ENCODE data around the gene TMEM250.

DNA sequence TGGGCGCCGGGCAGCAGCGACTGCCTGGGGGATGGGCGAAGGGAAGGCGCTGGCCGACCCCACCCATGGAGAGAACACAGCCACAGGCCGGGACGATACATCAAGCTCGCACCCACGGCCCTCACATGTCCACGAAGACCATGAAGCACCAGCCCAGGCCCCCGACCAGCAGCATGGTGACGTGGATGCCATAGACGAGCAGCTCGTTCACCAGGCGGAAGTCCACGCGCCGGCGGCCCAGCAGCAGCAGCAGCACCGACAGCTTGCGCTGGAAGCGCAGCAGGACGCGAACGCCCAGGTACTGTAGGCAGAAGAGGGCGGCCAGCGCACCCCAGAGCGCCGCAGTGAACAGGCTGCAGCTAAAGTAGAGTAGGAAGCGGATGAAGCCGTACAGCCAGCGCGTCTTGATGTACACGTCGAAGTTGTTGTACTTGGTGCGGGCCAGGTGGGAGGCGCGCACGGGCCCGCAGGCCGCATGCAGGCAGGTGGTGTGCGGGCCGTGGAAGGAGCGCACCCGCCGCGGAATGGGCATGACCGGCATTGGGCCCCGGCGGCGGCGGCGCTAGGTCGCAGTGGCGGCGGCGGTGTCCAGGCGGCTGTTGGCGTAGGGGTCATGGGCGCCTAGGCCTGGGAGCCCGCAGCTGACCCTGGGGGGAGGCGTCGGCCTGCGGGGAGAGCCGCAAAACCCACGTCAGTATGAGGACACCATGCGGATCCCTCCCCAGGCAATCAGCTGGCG lies 2.1 kb downstream of the TMEM250 start:
- TF ChIP-seq POLR2A (IDR thresholded peaks at IDR 0.05; ENCODE audit: borderline replicate concordance, extremely low read depth, insufficient read depth, insufficient read length) = no peak
- TF ChIP-seq MAX (IDR thresholded peaks at IDR 0.05) = no peak
- TF ChIP-seq, protein P1, sequence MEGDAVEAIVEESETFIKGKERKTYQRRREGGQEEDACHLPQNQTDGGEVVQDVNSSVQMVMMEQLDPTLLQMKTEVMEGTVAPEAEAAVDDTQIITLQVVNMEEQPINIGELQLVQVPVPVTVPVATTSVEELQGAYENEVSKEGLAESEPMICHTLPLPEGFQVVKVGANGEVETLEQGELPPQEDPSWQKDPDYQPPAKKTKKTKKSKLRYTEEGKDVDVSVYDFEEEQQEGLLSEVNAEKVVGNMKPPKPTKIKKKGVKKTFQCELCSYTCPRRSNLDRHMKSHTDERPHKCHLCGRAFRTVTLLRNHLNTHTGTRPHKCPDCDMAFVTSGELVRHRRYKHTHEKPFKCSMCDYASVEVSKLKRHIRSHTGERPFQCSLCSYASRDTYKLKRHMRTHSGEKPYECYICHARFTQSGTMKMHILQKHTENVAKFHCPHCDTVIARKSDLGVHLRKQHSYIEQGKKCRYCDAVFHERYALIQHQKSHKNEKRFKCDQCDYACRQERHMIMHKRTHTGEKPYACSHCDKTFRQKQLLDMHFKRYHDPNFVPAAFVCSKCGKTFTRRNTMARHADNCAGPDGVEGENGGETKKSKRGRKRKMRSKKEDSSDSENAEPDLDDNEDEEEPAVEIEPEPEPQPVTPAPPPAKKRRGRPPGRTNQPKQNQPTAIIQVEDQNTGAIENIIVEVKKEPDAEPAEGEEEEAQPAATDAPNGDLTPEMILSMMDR (IDR thresholded peaks at IDR 0.05 in 2 of 3, conservative IDR thresholded peaks at IDR 0.05 in 1 of 3; ENCODE audit: borderline replicate concordance in 1 of 3, insufficient read depth in 1 of 3, low read depth in 2 of 3, low read length in 2 of 3) = no peak
- no peak for TF ChIP-seq SP1 (IDR thresholded peaks at IDR 0.05; ENCODE audit: low read depth)
- TF ChIP-seq TCF7L2 (IDR thresholded peaks at IDR 0.05; ENCODE audit: borderline replicate concordance, extremely low read depth, insufficient read depth, insufficient read length) = no peak
- TF ChIP-seq EZH2 (IDR thresholded peaks at IDR 0.05) = no peak
- no peak for TF ChIP-seq EGR1 (IDR thresholded peaks at IDR 0.05; ENCODE audit: low read depth)
- TF ChIP-seq RAD21 (IDR thresholded peaks at IDR 0.05; ENCODE audit: low read depth) = no peak
- TF ChIP-seq EZH2phosphoT487 (IDR thresholded peaks at IDR 0.05; ENCODE audit: borderline replicate concordance) = no peak
